GM20000 (cell line): ENCODE data around the gene DMD.
A peak's percentile ranks its signal among the peaks of the same experiment; 100 is the strongest.

Source experiments
- DNase-seq: peaks from one replicate; pipeline ENCODE4 v3.0.0; 2012; ENCODE audit warnings: low spot score
- CTCF ChIP-seq: IDR thresholded peaks from 2 replicates; pipeline ENCODE4 v1.5.1; 2012; ENCODE audit warnings: mild to moderate bottlenecking, control low read depth; ENCODE audit errors: extremely low read depth, missing control alignments

DMD gene

GRCh38 chrX:31147175-31147574 lies 2064.2 kb downstream of the DMD start:
- DNase-seq, result no peak
- TF ChIP-seq CTCF, result no peak

- no peak for TF ChIP-seq CTCF
- no peak for DNase-seq
These were observed 2071.4 kb downstream of the DMD start for GRCh38 chrX:31139961-31140360.

- no peak for DNase-seq
- TF ChIP-seq CTCF, result no peak
These were observed 2073.2 kb downstream of the DMD start for GRCh38 chrX:31138124-31138523.

- DNase-seq, result peak; percentile 37
- no peak for TF ChIP-seq CTCF
These were observed 2075.2 kb downstream of the DMD start for GRCh38 chrX:31136144-31136611.

GRCh38 chrX:31132821-31133241 lies 2078.5 kb downstream of the DMD start:
- no peak for TF ChIP-seq CTCF
- DNase-seq, result no peak

GRCh38 chrX:31130457-31131220 lies 2080.7 kb downstream of the DMD start:
- TF ChIP-seq CTCF, result no peak
- no peak for DNase-seq

- no peak for DNase-seq
- TF ChIP-seq CTCF, result no peak
These were observed 2082.5 kb downstream of the DMD start for GRCh38 chrX:31128855-31129254.
